ENCODE measurements around the gene GCAT.

The GCAT gene

GRCh38 chr22:37842015-37842793 is 34.5 kb downstream of the GCAT start:
- DNase-seq (ENCODE audit: low read depth in 1 of 2, low spot score in 1 of 2): no peak

- peak in 1 of 2 donors; percentile 41 for DNase-seq (ENCODE audit: low read depth in 1 of 2, low spot score in 1 of 2)
Observed at GRCh38 chr22:37843741-37844089, 36.0 kb downstream of the GCAT start.

GRCh38 chr22:37844904-37845329 is 37.2 kb downstream of the GCAT start:
- DNase-seq (ENCODE audit: low read depth in 1 of 2, low spot score in 1 of 2): no peak

DNA sequence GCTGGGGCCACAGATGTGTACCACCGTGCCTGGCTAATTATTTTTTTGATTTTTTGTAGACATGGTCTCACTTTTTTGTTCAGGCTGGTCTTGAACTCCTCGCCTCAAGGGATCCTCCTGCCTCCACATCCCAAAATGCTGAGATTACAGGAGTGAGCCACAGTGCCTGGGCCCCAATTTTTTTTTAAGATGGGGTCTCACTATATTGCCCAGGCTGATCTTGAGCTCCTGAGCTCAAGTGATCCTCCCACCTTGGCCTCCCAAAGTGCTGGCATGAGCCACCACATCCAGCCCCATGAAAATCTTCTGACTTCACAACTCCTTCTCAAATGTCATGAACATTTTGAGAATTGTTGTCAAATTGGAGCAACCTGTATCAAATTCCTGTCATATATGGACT is 38.7 kb downstream of the GCAT start:
- no peak for DNase-seq (ENCODE audit: low read depth in 1 of 2, low spot score in 1 of 2)

- DNase-seq (ENCODE audit: low read depth in 1 of 2, low spot score in 1 of 2): no peak
Observed at GRCh38 chr22:37848587-37849088, 40.9 kb downstream of the GCAT start.

GRCh38 chr22:37849089-37849751 is 41.5 kb downstream of the GCAT start, which contains the start of gene EIF3L:
Gene EIF3L, plus strand, starts transcription at chr22:37849419. Its CDS starts 31 bp downstream, at chr22:37849450.
- DNase-seq (ENCODE audit: low read depth in 1 of 2, low spot score in 1 of 2): peak; percentile 79 to 86

DNA sequence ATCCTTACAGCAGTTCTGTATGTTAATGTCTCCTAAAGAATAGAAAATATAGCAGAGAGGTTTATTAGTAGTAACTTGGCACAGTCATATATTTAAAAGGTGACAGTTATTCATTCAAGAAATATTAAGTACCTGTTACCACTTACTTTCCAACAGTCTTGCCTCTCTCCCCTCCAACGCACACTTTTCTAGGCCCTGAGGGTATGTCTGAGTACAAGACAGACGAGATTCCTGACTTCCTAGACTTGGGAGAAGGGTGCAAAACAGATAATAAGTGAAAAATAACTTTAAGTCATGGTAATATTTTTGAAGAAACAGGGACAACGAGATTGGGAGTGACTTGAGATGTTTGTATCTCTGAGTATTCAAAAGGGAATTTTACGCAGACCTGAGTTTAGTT is 43.1 kb downstream of the GCAT start:
- no peak for DNase-seq (ENCODE audit: low read depth in 1 of 2, low spot score in 1 of 2)

DNA sequence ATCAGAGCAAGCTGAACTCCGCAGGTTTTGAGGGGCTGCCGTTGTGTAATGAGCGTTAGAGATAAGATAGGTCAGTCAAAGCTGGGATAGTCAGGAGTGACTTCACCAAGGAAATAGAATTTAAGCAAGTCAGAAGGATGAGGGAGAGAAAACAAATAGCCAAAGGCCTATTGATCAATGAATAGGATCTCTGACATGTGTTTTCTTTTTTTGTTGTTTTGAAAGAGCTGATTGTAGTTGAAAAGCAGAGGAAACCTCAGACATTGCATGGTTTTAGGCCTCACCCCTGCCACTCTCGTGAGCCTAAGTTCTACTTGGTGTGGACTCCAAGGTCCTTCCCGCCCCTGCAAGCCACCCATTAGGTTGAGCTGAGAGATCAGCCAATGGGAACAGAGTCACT is 44.7 kb downstream of the GCAT start:
- DNase-seq (ENCODE audit: low read depth in 1 of 2, low spot score in 1 of 2): no peak

DNA sequence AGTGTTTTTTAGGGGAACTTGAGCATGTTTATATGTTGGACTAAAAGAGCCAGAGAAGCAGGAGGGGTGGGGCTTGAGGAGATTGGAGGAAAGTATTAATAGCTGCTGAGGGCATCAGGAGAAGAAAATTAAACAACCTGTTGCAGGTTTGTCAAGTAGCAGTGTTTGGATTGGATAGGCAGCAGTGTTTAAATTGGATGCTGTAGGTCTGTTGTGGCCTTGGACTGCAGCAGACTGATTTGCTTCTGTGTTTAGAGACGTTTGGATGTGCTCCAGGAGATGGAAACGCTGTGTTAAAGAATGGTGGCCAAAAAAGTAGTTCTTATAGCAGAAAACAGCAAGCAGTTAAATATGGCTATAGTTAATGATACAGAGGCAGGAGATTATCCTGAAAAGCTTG is 47.2 kb downstream of the GCAT start:
- DNase-seq (ENCODE audit: low read depth in 1 of 2, low spot score in 1 of 2): no peak

- no peak for DNase-seq (ENCODE audit: low read depth in 1 of 2, low spot score in 1 of 2)
Observed at GRCh38 chr22:37855462-37855861, 47.7 kb downstream of the GCAT start.

DNA sequence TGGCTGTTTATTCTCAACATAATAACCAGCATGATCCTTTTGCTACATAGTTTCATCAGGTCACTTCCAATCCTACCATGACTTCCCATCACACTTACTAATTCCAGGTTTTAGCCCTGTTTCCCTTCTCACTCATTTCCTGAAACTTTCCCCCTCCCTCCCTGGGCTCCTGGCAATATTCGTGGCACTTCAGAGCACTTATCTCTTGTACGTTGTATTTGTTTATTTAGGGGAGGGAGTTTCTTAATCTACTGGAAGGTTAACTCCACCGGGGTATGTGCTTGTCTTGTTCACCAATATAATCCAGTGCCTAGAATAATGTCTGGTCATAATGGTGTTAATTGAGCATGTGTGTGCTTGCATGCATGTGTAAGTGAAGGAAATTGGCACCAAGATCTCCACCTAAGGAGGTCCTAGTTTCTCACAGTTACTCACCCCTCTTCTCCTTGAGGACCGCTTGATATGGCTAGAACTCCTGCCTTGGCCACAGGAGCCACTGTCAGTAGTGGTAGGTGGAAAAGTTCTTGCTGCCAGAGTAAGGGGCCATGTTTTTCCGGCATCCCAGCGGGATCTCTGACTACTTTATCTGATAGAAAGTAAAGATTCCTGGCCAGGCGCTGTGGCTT is 53.2 kb downstream of the GCAT start:
- DNase-seq (ENCODE audit: low read depth in 1 of 2, low spot score in 1 of 2): no peak

DNA sequence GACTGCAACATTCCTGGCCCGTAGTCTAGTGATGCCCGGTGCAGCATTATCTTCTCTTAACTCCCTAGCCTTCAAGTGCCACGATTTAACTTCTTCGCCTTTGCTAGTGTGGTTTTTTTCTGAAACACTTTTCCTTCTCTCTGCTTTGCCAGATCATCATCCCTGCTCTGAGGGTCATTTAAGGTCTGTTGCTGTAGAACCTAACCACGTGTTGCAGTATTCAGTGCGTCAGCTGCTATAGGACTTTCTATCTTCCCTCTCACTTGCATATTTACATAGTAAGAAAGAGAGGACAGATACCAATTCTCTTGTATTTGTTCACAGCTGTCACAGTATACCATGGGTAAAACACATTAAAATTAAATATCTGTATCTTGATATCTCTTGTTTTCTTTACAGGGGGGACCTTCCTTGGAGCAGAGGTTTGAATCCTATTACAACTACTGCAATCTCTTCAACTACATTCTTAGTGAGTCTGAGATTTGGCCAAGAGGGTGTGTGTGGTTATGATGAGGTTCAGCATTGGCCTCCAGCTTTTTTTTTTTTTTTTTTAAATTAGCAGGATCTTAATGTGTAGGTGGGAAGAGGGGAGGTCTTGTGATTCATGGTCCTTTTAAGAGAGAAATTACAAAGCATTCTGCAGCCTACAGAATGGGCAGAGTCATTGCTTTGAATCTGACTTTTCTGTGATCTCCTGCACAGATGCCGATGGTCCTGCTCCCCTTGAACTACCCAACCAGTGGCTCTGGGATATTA is 55.0 kb downstream of the GCAT start:
- DNase-seq (ENCODE audit: low read depth in 1 of 2, low spot score in 1 of 2): no peak

GRCh38 chr22:37865510-37865909 is 57.8 kb downstream of the GCAT start:
- DNase-seq (ENCODE audit: low read depth in 1 of 2, low spot score in 1 of 2): no peak

Data from activated T-helper 1 cell treated with anti-CD3 and anti-CD28 coated beads, Interleukin-2, amount 50 U/mL, for 16 hours (primary cell).